Activated CD4-positive, alpha-beta T cell treated with anti-CD3 and anti-CD28 coated beads for 48 hours (primary cell): ENCODE measurements around the gene SF3B2.

Experiments
- DNase-seq: peaks from one replicate; pipeline ENCODE4 v3.0.0-alpha.2; 2020

The SF3B2 gene

GRCh38 chr11:66051371-66051765 is 796 bp upstream of the SF3B2 start:
- DNase-seq, result no peak

DNA sequence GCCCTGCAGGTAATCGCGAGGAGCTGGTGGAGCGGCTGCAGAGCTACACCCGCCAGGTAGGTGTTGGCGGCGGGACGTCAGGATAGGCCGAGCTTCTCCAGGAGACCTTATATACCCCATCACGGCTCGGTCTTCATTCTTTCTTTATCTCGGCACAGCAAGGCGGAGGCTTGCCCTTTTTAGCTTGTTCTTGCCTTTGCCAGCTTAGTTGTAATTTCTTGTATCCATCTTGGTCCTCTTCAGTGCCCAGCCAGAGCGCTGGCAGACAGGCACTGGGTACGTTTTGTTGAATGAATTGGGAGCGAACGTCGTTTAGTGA is 459 bp downstream of the SF3B2 start:
- no peak for DNase-seq

DNA sequence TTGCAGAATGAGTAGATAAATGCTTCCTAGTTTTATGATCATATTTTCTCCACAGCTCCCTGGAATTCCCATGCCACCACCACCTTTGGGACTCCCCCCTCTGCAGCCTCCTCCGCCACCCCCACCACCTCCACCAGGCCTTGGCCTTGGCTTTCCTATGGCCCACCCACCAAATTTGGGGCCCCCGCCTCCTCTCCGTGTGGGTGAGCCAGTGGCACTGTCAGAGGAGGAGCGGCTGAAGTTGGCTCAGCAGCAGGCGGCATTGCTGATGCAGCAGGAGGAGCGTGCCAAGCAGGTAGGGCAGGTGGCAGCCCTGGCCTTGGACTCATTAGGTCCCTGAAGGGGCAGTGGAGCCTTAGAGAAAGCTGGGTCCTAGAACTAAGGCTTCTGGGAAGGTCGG is 2.9 kb downstream of the SF3B2 start:
- DNase-seq, result no peak

GRCh38 chr11:66056501-66056900 is 4.3 kb downstream of the SF3B2 start:
- no peak for DNase-seq

DNA sequence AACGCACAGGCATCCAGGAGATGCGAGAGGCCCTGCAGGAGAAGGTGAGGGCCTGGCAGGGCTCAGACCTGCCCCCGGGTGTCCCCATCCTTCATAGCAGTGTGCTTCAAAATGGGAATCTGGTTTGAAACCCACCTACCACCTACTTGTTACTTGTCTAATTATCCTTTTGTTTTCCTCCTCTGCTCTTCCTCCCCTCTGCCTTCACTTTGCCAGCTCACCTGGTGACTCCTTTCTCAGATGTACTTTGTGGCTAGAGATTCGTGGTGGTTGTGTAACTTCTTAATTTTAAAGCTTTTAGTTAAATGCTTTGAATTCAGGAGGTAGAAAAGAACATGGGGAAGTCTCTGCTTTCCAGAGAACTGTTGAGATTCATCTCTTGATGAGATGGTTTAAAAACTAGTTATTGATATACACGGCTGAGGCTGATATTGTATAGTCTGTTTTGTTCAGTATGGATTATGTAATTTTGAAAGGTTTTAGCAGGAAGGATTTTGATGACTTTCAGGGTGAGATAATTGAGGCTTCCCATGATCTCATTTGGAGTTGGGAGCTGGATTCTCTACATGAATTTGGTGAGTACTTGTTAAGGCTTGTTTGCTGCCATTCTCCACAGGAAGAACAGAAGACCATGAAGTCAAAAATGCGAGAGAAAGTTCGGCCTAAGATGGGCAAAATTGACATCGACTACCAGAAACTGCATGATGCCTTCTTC is 8.0 kb downstream of the SF3B2 start:
- DNase-seq, result no peak

DNA sequence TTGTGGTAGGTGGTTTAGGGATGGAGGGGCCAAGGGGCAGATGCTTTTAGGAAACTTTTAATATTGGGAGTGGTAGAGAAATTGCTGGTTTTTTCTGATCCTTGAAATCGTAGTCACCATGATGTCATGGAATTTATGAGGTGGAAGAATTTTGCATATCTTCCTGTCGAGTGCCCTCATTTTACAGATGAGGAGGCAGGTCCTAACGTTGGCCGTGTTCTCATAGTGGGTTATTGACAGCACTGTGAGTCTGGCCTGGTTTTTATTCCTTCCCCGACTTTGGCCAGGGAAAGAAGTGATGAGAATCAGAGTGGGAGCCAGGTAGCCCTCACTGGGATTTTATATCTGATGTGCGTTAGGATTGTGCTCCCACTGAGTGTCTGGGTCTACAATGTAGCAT is 9.1 kb downstream of the SF3B2 start:
- no peak for DNase-seq

- DNase-seq, result no peak
Measured at GRCh38 chr11:66062408-66062807, 10.2 kb downstream of the SF3B2 start.

DNA sequence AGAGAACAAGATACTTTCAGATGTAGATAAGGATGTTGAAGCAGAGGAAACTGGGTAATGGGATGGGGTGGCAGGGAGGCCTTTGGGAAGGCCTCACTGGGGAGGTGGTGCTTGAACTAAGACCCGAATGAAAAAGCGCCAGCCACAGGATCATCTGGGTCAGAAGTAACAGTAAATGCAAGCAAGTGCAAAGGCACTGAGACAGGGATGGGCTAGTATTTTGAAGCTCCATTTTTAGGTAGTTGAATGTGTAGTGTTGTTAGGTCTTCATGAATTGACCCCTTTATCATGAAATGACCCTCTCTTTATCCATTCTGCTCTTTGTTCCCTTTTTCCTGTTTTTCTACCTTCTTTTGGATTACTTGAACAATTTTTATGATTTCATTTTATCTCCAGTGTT is 11.7 kb downstream of the SF3B2 start:
- DNase-seq, result no peak

GRCh38 chr11:66064571-66064970 is 12.4 kb downstream of the SF3B2 start:
- no peak for DNase-seq

- no peak for DNase-seq
Measured at GRCh38 chr11:66066751-66067150, 14.6 kb downstream of the SF3B2 start.

DNA sequence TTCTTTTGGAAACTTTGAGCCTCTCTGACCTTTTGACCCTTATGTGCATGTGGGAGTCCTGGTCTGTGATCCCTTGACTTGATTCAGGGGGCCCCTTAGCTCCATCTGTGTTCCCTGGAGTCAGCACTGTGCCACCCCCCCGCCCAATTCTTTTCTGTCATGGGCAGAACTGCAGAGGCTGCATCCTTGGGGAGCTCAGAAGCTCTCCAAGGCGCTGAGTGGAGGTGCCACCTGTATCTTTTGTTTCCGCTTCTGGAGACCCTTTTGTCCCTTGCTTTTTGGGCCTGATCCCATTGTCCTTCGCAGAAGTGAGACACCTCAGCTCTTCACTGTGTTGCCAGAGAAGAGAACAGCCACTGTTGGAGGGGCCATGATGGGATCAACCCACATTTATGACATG is 15.5 kb downstream of the SF3B2 start:
- no peak for DNase-seq

DNA sequence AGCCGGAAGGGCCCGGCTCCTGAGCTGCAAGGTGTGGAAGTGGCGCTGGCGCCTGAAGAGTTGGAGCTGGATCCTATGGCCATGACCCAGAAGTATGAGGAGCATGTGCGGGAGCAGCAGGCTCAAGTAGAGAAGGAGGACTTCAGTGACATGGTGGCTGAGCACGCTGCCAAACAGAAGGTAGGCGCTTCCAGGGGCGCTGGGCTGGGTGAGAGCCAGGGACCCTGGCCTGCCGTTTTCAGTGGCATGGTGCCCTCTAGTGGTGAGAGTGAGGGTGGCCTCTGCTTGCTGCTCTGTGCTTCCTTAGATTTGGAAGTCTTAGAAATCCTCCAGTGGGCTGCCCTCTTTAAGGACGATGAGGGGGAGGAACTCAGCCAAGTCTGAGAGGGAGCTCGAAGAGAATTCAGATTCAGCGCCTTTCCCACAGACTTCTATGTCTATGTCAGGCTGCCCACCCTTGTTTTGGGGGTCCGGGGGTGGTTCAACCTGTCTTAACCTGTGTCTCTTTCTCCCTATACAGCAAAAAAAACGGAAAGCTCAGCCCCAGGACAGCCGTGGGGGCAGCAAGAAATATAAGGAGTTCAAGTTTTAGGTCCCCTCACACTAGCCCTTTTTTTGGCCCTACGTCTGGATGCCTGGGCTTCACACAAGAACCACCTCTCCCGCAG is 16.1 kb downstream of the SF3B2 start:
- DNase-seq, result peak; percentile 85

DNA sequence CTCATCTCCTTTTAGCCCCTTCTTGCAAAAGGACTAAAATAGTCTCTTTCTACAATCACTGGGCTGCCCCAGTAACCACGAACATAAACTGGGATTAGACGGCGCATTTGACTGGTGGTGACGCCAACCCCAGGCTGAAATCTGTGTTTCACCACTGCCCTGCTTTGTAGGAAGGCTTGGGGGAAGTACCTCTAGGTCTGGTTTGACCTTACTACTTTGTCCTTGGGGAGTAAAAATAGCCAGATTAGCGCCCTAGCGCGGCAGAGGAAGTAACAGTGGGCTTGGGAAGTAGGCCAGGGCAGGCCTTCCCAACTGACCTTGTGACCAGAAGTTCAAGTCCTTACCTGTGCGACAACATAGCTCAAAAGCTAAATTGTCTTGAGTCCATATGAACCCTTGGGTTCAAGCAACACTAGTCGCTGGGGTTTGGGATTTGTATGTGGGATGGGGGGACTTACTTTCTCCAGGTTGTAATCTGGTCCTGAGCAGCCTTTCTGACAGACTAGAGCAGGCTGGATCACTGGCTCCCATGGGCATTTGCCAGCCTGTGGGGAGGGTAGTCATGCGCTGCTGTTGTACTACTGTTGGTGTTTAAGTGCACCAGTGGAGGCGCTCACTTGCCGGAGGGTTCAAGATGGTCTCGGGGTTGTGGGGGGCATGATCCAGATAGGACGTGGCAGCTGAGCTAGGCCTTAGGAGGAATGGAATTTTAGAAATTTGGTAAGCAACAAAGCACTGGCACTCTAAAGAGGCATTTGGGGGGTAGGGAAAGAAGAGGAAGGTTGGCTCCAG is 17.0 kb downstream of the SF3B2 start:
- DNase-seq, result peak; percentile 57

DNA sequence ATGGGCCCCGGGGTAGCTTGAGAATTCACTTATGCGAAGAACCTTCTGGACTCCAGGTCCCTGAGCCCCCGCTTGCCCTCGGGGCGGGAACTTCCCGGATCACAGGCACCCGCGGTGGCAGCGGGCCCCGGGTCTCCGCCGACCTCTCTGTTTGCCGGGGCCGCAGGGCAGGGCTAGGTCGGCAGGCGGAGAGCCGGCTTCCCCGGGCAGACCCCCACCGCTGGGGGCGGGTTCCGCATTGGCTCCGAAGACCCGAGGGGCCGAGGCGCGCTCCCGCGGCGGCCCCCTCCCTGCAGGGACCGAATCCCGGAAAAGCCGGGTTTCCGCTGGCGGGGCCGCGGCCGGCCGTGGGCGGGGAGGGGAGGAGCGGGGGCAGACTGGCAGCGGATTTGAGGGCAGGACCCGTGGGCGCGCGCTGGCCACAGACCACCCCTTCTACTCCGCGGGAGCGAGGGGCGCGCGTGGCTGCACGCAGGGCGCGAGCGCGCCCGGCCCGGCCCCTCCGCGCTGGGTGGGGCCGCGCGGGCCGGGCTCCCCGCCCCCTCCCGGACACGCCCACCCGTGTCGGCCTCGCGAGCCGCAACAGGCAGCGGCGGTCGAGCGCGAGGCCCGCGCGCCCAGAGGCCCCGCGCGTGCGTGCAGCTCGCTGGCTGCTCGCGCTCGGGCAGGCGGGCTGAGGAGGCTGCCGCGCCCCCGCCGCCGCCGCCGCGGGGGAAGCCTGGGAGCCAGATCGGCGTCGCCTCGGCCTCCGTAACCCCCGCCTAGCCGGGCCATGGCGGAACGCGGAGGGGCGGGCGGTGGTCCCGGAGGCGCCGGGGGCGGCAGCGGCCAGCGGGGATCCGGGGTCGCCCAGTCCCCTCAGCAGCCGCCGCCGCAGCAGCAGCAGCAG is 17.8 kb downstream of the SF3B2 start, which contains the start of gene PACS1:
PACS1 (plus strand) TSS at position 558 of the 889 bp plus-strand sequence; CDS start at position 773, 215 bp downstream.
- peak; percentile 74 for DNase-seq

- peak; percentile 38 for DNase-seq
Measured at GRCh38 chr11:66070604-66071380, 18.6 kb downstream of the SF3B2 start.

DNA sequence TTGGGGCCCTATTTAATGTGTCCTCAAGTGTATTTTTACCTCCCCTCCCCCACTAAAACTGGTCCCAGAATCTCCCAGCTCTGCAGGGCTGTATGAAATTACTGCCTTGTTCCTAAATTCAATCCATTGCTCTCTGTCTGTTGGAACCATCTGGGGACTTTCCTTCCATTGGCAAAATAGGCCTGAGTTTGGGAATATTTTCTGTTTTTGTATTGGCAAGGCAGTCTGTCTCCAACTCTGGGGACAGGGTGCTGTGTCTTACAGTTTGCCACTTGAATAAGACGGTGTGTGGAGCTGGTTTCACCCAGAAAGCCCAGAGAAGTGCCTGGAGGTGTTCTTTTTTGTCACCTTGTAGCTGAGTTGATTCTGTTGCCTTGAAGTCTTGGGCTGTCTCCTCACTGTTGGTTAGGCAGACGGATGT is 19.2 kb downstream of the SF3B2 start:
- DNase-seq, result no peak

- DNase-seq, result no peak
Measured at GRCh38 chr11:66072081-66072480, 19.9 kb downstream of the SF3B2 start.

DNA sequence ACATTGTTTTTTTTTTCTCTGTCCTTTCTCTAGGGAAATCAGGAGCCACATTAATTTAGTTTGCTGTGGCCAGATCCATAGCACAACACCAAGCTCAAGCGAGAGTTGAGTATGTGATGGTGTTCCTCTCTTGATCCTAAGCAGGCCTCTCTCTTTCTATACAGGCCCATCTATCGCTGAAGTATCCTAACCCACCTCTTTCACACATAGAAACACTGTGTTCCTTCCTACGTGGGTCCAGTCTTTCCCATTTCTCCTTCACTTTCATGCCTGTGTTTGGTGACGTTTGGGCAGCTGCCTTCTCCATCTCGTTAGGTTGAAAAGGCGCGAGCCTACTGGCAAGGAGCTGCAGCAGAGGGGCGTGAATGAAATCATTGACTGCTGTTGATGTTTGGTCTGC is 20.4 kb downstream of the SF3B2 start:
- no peak for DNase-seq

DNA sequence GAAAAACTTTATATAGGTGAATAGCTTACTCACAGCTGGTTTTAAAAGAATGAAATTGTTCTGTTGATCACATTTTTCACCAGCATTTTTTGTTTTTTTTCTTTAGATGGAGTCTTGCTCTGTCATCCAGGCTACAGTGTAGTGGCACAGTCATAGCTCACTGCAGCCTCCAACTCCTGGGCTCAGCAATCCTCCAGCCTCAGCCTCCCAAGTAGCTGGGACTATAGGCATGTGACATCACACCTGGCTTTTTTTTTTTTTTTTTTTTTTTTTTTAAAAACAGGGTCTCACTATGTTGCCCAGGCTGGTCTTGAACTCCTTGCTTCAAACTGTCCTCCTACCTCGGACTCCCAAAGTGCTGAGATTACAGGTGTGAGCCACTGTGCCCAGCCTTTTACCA is 21.5 kb downstream of the SF3B2 start:
- peak; percentile 47 for DNase-seq

DNA sequence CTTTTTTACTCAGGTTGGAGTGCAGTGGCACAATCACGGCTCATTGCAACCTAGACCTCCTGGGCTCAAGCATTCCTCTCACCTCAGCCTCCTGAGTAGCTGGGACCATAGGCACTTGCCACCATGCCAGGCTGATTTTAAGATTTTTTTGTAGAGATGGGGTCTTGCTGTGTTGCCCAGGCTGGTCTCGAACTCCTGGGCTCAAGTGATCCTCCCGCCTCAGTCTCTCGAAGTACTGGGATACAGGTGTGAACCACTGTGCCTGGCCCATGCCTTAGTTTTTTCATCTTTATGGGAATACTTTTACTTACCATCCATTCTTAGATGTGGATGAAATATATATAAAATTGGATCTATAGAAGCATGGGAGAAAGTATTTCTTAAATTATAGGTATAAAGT is 23.1 kb downstream of the SF3B2 start:
- no peak for DNase-seq

DNA sequence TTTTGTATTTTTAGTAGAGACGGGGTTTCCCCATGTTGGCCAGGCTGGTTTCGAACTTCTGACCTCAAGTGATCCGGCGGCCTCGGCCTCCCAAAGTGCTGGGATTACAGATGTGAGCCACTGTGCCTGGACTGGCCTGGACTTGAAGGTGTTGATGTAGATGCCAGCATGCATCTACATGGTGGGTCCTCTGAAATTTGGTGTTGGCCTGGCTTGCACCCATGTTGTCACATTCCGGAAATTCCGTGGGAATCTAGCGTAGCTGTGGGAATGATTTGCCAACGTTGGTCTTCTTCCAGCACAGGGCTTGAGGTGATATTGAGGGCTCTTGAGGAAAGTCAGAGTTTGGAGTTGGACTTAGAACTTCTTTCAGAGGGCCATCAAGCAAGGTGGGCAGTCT is 24.4 kb downstream of the SF3B2 start:
- DNase-seq, result no peak

DNA sequence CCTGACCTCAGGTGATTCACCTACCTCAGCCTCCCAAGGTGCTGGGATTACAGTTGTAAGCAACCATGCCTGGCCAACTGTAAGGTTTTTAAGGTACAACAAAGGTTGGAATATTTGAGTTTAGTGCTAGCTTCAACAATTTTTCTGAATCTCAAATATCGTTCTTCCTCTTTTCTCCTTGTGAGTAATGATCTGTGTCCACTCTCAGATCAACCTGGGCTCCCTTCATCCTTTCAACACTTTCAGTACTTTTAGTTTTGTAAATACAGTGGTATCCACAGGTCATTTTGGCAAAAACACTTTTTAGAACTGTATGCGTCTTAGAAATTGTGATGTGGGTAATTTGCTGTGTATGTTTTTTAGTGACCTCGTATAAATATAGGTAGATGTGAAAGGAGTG is 25.8 kb downstream of the SF3B2 start:
- DNase-seq, result no peak
